SKM-1 (cell line): Measurements from ENCODE around the gene SHROOM3.
A peak's percentile ranks its signal among the peaks of the same experiment; 100 is the strongest.

ENCODE experiments used
- DNase-seq: peaks from one replicate; lab custom pipeline; 2025; ENCODE audit not compliant: unreplicated experiment; lab: John Stamatoyannopoulos, UW

SHROOM3 gene

GRCh38 chr4:76489686-76490161, 54.7 kb downstream of the SHROOM3 start:
- no peak for DNase-seq

- no peak for DNase-seq
Observed at GRCh38 chr4:76492055-76492454, 57.0 kb downstream of the SHROOM3 start.

DNA sequence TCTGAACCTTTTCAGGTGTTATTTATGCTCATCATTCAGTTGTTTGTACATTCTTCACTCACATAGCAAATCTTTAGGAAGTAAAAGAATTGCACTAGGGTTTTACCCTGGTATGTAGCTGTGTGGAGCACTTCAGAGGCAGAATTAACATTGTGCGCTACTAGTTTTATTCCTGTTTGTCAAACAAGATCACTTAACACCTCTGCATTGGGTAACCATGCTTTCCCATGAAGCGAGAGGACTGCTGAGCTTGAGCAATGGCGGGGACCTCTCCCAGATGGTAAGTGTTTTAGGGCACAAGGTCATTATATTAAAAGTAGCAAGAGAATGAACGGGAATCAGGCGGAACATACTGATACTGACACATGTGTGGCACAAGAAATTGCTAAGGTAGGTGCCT, 59.2 kb downstream of the SHROOM3 start:
- DNase-seq = no peak

- DNase-seq = no peak
Observed at GRCh38 chr4:76494871-76495590, 60.0 kb downstream of the SHROOM3 start.

GRCh38 chr4:76498550-76498949, 63.5 kb downstream of the SHROOM3 start:
- no peak for DNase-seq

- no peak for DNase-seq
Observed at GRCh38 chr4:76499461-76499860, 64.4 kb downstream of the SHROOM3 start.

GRCh38 chr4:76502886-76503285, 67.9 kb downstream of the SHROOM3 start:
- DNase-seq = no peak

- DNase-seq = peak; percentile 43
Observed at GRCh38 chr4:76504613-76505465, 69.8 kb downstream of the SHROOM3 start.

DNA sequence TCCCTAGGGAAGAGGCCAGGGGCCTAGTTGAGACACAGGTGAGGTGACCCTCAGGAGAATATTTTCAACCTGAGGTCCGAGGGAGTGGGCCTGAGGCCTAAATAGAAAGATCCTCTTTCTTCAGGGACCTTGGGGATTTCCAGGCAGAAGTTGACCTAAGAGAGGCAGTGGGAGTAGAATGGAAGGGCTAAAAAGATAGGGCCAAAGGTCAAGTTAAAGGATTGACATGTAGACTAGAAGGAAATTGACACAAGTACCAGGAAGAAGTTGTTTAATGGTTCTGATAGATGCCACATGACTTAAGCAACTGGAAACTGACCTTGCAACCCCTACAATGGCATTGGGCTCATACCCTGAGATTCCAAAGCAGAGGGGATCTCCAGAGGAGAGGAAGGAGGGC, 76.9 kb downstream of the SHROOM3 start:
- no peak for DNase-seq

DNA sequence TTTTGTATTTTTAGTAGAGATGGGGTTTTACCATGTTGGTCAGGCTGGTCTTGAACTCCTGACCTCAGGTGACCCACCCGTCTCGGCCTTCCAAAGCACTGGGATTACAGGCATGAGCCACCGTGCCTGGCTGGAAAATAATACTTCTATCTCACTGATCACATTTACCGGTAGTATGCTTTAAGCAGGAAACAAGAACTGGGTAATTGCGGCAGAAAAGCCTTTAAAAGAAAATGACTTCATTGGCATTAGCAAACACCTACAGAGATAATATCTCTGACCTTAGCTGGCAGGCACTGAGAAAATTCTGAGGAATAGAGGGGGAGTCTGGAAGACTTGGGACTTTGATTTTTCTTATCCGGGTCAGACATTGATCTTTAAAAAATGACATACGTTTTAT, 78.5 kb downstream of the SHROOM3 start:
- no peak for DNase-seq

DNA sequence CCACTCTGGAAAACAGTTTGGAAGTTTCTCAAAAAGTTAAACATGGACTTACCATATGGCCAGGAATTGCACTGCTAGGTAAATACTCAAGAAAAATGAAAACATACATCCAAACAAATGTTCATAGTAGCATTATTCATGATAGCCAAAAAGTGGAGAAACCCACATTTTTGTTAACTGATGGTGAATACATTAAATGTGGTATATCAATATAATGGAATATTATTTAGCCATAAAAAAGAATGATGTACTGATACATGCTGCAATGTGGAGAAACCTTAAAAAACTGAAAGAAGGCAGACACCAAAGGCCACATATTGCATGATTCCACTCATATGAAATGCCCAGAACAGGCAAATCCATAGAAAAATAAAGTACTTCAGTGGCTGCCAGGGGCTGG, 79.1 kb downstream of the SHROOM3 start:
- DNase-seq = no peak

DNA sequence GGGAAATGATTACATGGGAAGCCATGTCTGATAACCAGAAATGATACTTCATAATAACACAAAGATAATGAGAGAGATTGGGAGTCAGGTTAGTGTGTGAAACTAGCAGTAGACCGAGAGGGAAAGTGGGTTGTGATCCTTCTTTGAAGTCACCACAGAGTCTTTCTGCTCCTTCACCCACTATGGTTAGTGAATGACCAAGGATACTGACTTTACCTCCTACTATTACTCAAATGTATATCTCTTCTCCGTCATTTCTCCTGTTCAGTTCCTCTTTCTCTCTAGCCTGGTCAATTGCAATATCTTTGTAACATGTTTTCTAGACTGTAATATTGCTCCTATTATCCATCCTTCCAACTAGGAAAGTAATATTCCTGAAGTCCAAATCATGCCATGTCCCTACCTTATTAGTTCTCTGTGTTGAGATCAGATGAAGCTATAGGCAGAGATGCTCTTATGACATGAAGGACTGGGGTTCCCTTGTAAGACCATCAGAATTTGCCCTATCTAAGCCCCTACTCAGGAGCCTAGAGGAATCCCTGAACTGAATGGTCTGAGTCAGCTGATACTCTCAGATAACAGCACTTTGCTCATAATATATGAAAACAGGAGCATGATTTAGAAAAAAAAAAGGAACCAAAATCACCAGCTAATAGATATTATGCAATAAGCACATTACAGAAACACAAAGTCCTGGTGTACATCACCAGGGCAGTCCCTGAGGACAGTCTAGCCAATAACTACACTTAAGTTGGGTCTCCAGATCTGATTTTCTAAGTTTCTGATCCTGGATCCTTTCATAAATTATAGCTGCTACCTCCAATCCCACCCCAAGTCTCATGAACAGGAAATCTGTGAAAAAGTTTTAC, 81.2 kb downstream of the SHROOM3 start:
- DNase-seq = peak; percentile 29

- no peak for DNase-seq
Observed at GRCh38 chr4:76518241-76518640, 83.2 kb downstream of the SHROOM3 start.

DNA sequence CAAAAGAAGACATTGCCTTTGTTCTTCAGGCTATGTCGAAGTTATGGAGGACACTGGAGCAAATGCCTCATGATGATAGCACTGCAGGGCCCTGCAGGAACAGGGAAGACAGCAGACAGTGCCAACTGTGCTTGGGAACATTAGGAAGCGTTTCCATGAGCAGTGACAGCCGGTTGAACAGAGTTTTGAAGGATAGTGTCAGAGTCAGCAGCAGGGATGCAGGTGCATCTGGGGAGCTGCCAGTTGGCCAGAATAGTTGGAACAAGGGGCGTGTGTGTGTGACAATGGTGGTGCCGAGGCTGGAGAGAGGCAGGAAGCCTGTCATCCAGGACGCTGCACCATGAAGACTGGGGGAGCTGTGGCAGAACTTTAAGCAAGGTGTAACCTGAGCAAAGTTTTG, 88.6 kb downstream of the SHROOM3 start:
- DNase-seq = no peak

DNA sequence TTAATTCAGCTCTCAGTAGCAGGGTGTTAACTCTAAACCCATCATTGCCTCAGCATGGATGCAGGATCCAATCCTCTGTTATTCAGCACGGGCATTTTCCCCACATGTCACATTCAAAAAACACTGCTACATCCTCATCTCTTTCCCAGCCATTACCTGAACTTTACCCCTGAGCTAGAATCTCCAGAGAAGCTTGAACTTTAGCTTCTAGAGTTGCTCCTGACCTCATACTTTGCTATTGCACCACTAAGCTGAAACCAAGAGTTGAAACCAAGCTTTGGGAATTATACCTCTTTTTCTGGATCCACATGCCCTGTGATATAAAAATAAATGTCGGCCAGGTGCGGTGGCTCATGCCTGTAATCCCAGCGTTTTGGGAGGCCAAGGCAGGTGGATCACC, 90.7 kb downstream of the SHROOM3 start:
- DNase-seq = no peak

DNA sequence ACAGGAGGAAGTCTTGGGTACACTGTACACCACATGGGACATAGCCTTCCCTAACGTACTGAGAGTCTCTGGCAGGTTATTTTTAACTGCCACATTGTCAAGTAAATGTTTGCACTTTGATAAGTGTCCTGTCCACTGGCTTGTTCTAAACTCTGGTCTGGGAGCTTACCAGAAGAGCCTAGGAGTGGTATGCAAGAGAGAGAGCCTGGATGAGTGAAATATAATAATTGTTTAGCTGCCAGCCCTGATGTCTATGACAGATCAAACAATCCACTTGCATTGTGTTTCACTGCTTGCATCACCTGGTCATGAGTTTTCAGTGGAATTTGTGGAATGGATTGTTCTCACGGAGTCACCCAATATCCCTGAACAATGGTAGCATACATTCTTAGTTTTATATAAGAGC, 91.6 kb downstream of the SHROOM3 start:
- DNase-seq = no peak

- DNase-seq = no peak
Observed at GRCh38 chr4:76527666-76528065, 92.6 kb downstream of the SHROOM3 start.

- no peak for DNase-seq
Observed at GRCh38 chr4:76531597-76531996, 96.6 kb downstream of the SHROOM3 start.

- DNase-seq = no peak
Observed at GRCh38 chr4:76532805-76533204, 97.8 kb downstream of the SHROOM3 start.

DNA sequence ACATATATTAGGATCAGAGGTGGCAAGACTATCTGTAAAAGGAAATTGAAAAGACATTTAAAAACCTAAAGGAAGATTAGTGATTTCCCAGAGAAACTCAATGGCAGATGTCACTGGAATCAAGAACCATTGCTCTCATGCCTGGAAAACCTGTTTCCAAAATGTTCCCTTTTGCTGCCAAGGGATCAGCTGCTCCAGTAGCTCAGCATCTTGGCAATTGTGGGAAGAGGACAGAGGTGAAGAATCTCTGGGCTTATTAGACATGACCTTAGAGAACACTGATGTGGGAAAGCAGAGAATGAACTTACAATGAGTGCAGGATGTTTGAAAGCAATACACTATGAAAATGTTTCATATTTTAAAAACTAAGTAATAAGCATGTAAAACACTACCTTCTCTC, 98.3 kb downstream of the SHROOM3 start:
- no peak for DNase-seq

- no peak for DNase-seq
Observed at GRCh38 chr4:76535603-76536372, 100.8 kb downstream of the SHROOM3 start.
